VCaP (cell line): ENCODE measurements around the gene SST.

Experiments used
- H3K27ac ChIP-seq: fragments of 450-650 bp; 2 replicates; pipeline ENCODE4 v1.5.1; 2017
- TF ChIP-seq, protein P1 (sequence below): fragments of 450-650 bp; conservative IDR thresholded peaks from 2 replicates; pipeline ENCODE4 v1.5.1; 2017; ENCODE audit warnings: mild to moderate bottlenecking, moderate library complexity

Gene SST

DNA sequence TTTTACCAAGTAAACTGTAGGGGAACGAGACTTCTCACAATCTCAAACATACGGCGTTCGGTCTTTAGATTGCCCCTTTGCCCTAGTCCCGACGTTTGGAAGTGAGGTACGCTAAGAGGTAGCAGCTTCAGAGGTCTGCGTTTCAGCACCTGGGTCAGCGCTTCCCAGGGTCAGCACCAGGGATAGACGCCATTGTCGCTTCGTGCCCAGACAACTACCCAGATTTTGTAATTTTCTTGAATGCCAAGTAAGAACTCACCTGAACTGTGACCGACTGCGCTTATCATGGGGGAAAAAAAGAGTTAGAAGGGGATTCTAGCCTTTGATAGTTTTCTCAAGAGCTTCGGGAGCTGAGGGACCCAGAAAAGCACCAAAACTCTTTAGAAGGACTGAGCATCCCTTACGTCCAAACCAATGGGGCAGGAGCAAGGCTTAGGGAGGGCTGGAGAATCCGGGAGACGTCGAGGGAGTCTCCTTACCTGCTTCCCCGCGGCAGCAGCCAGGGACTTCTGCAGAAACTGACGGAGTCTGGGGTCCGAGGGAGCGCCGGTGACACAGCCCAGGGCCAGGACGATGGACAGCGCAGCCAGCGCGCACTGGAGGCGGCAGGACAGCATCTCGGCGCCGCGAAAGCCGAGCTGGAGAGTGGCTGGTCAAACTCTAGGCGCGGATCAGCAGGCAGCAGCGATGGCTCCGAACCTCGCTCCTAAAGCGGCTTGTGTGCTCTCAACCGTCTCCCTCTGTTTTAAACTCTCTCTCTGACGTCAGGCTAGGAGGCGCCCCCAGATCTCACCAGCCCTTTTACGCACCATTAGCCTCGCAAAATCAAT, at the start of gene SST:
SST (minus strand) TSS at position 720 of the 830 bp plus-strand sequence; CDS start at position 617, 103 bp downstream.
- TF ChIP-seq, protein P1, sequence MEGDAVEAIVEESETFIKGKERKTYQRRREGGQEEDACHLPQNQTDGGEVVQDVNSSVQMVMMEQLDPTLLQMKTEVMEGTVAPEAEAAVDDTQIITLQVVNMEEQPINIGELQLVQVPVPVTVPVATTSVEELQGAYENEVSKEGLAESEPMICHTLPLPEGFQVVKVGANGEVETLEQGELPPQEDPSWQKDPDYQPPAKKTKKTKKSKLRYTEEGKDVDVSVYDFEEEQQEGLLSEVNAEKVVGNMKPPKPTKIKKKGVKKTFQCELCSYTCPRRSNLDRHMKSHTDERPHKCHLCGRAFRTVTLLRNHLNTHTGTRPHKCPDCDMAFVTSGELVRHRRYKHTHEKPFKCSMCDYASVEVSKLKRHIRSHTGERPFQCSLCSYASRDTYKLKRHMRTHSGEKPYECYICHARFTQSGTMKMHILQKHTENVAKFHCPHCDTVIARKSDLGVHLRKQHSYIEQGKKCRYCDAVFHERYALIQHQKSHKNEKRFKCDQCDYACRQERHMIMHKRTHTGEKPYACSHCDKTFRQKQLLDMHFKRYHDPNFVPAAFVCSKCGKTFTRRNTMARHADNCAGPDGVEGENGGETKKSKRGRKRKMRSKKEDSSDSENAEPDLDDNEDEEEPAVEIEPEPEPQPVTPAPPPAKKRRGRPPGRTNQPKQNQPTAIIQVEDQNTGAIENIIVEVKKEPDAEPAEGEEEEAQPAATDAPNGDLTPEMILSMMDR, result no peak
- H3K27ac ChIP-seq, result no peak within 1 kb of the TSS

DNA sequence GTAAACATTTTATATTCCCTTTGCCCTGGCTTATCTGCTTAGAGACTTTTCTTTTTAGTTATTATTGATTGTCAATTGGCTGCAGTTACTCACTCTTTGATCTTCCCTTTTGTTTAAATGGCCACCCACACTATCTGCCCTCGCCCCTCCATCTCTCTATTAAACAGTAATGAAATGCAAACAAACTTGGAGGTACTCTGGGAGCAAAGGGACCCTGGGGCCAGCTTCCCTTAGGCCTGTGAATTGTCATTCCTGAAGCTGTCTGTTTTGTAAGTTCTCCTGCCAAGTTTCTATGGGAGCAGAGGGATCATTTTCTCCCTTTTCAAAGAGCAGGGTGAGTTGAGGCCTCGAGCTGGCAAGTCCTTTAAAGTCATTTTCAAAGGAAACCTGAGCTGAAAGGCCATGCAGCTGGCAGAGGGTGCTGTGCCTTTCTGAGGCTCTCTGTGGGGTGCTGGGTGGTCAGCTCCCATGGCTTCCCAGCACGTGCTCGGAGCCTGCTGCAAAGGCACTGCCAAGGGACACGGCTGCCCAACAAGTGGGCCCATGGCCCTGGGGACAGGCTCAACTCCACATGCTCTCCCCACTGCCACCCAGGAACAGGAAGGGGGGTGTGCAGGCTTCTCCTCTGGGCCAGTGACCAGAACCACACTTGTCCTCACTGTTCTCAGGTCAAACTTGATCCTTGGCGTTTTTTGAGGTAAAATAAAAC, 49.6 kb upstream of the SST start:
- TF ChIP-seq, protein P1, result no peak
- no peak overlapping the region for H3K27ac ChIP-seq

DNA sequence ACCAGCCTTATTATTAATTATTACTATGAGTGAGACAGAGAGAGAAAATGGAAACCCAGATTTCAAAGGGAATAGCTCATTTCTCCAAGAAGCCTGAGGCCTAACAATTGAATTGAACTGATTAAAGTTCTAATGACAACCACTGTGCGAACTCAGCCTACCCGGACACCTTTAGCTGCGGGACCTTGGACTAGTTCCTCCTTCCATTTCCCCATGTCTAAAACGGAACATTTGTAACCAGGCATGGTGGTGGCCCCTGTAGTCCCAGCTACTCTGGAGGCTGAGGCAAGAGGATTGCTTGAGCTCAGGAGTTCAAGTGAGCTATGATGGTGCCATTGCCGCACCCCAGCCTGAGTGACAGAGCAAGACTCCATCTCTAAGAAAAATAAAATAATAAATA, 48.6 kb upstream of the SST start:
- H3K27ac ChIP-seq, result no peak overlapping the region
- TF ChIP-seq, protein P1, result no peak

DNA sequence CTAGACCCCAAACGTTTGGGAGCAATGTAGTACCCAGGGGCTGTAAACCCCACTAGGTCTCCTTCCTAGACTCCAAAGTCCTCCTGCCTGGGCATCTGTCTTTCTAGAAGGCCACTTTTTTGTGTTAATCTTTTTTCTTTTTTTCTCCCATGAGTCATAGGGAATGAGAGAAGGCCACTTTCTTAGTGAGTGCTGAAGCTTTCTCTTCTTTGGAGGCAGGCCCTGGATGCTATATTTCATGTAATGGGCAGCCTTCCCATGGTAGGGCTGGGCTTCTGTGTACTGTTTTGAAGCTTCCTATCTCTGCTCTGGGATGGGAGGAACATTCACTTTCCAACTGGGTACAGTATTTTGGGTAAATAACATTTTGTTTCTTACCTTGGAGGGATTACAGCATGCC, 47.4 kb upstream of the SST start:
- no peak overlapping the region for H3K27ac ChIP-seq
- TF ChIP-seq, protein P1, result no peak

DNA sequence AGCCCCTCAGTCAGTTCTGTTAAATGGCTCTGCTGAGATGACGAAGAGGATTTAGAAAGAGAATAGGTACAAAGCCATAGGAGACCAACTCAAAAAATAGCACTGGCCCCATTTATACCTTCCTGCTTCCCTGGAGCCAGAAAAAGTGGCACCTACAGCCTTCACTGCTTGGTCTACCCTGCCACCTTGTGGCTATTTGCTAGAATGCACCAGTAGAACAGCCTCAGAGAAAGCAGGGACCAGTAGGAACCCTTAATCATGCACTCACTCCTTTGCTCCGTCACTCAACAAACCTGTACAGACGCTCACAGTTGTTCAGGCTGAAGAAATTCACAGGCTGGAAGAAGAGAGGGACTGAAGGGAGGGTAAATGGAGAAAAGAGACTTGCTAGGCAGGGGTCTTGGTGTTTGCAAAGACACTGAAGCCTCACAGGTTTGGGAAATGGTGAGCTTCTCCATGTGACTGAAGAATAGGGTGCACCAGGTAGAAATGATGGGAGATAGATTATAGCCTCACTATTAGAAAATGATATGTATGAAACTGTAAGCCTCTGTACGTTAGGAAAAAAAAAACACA, 44.3 kb upstream of the SST start:
- H3K27ac ChIP-seq, result no peak overlapping the region
- TF ChIP-seq, protein P1, result peak; percentile 89

DNA sequence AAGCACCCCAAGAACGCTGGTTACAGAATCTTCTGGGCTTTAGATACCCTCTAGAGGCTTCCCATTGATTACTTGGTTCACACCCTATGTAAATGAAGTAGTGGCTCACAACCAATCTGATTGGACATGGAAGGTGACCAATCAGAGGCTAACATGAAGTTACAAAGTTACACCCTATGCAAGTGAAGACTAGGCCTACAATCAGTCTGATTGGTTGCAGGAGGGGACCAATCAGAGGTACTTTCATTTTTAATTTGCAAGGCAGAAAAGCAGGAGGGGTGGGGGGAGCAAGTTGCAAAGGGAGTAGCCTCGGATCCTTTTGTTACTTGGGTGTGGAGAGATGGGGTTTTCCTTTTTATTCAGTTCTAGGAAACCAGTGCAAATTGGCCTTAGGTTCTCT, 43.3 kb upstream of the SST start:
- TF ChIP-seq, protein P1, result no peak
- H3K27ac ChIP-seq, result no peak overlapping the region

DNA sequence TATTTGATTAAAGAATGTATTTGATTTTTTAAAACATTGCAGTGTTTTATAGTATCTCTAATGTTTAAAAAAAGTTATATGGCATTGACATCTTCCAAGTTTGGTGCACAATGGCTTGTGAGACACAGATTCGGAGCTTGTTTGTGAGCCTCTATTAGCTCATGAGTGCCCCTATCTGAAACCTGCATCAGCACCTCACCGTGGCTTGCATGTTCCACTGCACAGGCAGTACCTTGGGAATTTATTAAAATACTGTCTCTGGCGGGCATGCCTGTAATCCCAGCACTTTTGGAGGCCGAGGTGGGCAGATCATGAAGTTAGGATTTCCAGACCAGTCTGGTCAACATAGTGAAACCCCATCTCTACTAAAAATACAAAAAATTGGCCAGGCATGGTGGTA, 39.0 kb upstream of the SST start:
- no peak overlapping the region for H3K27ac ChIP-seq
- TF ChIP-seq, protein P1, result no peak
